ENCODE data around the gene NPTXR.
"Not testable (repeated sequence)": the region's sequence is repeated elsewhere in the genome, so short reads cannot be mapped to it uniquely, and the experiment has no call there.

NPTXR gene

GRCh38 chr22:38819387-38819940 is 24.4 kb downstream of the NPTXR start:
- H3K4me3 ChIP-seq: no peak overlapping the region
- TF ChIP-seq Cebpa-rat (IDR thresholded peaks at IDR 0.05): no peak
- H3K9me3 ChIP-seq (replicated peaks in 1 of 11): no peaks in the 10 kb centered on the region
- peaks cover 0 to 5% (median 0%) of the 10 kb centered on the region in 11 experiments; a peak in 2 of 22 replicates for H3K36me3 ChIP-seq
- peaks cover 0 to 12% (median 0%) of the 10 kb centered on the region in 10 experiments; a peak in 4 of 20 replicates for H3K4me1 ChIP-seq
- no peaks in the 10 kb centered on the region for H3K27me3 ChIP-seq
- peaks cover 0 to 47% (median 0%) of the 10 kb centered on the region in 11 experiments; a peak in 8 of 22 replicates for H4K20me1 ChIP-seq
- H3K4me2 ChIP-seq: no peak overlapping the region
- H3K27ac ChIP-seq: no peak overlapping the region
- H3K9ac ChIP-seq: no peak overlapping the region

DNA sequence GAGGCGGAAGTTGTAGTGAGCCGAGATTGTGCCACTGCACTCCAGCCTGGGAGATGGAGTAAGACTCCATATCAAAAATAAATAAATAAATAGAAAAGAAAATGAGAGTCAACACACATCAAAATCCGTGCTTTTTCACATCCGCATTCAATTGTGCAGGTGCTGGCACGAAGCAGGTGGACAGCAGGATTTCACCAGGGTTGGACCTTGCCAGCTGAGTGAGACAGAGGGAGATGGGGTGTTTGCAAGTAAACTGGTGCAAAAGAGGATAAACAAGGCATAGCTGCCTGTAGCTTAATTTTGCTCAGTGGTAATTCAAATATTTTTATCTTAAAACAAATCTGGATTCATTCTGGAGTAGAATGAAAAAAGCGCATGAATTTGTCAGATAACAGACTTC is 26.6 kb downstream of the NPTXR start:
- H3K9ac ChIP-seq: no peak overlapping the region
- H3K27ac ChIP-seq: no peak overlapping the region
- H3K9me3 ChIP-seq (replicated peaks in 1 of 11): no peaks in the 10 kb centered on the region
- no peak for TF ChIP-seq Cebpa-rat (IDR thresholded peaks at IDR 0.05)
- peaks cover 0 to 32% (median 0%) of the 10 kb centered on the region in 11 experiments; a peak in 3 of 22 replicates for H4K20me1 ChIP-seq
- no peaks in the 10 kb centered on the region for H3K27me3 ChIP-seq
- H3K4me1 ChIP-seq: peaks cover 0 to 12% (median 0%) of the 10 kb centered on the region in 10 experiments; a peak in 4 of 20 replicates
- H3K4me2 ChIP-seq: no peak overlapping the region
- H3K4me3 ChIP-seq: no peak overlapping the region
- H3K36me3 ChIP-seq: no peaks in the 10 kb centered on the region; a peak in 1 of 22 replicates

DNA sequence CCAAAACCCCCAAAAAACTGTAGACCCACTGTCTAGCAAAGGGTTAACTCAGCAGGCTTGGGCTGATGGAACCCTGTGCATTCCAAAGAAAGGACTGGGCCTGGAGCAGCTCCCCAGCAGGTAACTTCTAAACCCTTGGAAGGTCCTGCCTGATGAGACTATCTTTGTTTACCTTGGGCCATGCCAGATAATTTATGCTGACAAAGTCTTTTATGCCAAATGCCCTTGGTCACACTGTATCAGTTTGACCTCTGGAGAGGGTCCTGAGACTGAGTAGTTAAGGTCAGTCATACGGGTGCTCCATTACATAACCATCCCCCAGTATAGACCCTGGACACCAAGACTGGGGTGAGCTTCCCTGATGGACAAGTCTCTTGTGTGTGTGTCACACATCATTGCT is 28.0 kb downstream of the NPTXR start:
- no peak for TF ChIP-seq Cebpa-rat (IDR thresholded peaks at IDR 0.05)
- no peak overlapping the region for H3K9ac ChIP-seq

DNA sequence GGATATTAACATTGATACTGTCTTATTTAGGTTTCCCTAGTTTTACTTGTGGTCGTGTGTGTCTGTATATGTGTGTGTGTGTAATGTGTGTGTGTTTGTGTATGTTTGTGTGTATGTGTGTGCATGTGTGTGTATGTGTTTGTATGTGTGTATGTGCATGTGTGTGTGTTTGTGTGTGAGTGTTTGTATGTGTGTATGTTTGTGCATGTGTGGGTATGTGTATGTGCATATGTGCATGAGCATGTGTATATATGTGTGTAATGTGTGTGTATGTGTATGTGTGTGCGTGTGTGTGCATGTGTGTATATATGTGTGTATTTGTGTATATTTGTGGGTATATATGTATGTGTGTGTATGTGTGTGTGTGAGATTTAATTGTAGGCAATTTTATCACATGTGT is 32.6 kb downstream of the NPTXR start:
- TF ChIP-seq Cebpa-rat (IDR thresholded peaks at IDR 0.05): no peak
- Histone ChIP-seq H3K27ac (no peak overlapping the region), H4K20me1 (no peaks in the 10 kb centered on the region), H3K9me3 (replicated peaks in 1 of 11) (peaks cover 12 to 26% (median 22%) of the 10 kb centered on the region in 11 experiments; a peak in 21 of 22 replicates), H3K4me3 (no peak overlapping the region), H3K27me3 (no peaks in the 10 kb centered on the region), H3K9ac (no peak overlapping the region), H3K36me3 (no peaks in the 10 kb centered on the region), H3K4me2 (no peak overlapping the region), H3K4me1 (no peaks in the 10 kb centered on the region)

More for the DNA sequence above, 28.0 kb downstream of the NPTXR start:
- Histone ChIP-seq H3K36me3 (no peaks in the 10 kb centered on the region; a peak in 1 of 22 replicates), H3K27ac (no peak overlapping the region), H3K4me2 (no peak overlapping the region), H3K4me3 (no peak overlapping the region), H3K27me3 (no peaks in the 10 kb centered on the region), H3K4me1 (peaks cover 0 to 5% (median 0%) of the 10 kb centered on the region in 10 experiments; a peak in 3 of 20 replicates), H3K9me3 (replicated peaks in 1 of 11) (peaks cover 0 to 5% (median 3%) of the 10 kb centered on the region in 11 experiments; a peak in 12 of 22 replicates), H4K20me1 (peaks cover 0 to 23% (median 0%) of the 10 kb centered on the region in 11 experiments; a peak in 2 of 22 replicates)

DNA sequence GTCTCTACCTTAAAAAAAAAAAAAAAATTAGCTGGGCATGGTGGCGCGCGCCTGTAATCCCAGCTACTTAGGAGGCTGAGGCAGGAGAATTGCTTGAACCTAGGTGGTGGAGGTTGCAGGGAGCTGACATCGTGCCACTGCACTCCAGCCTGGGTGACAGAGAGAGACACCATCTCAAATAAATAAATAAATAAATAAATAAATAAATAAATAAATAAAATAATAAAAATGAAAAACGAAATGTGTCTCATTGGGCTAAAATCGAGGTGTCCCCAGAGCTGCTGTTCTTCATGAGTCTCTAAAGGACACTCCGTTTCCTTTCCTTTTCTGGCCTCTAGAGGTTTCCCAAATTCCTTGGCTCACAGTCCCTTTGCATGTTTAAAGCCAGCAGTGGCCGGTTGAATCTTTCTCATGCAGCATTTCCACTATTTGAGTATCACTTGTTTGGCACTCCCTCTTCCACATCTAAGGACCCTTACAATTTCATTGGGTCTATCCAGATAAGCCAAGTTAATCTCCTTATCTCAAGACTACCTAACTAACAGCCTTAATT is 38.7 kb downstream of the NPTXR start:
- not testable (repeated sequence) for H3K36me3 ChIP-seq, H3K4me1 ChIP-seq, H3K27ac ChIP-seq, H4K20me1 ChIP-seq, H3K27me3 ChIP-seq, H3K4me2 ChIP-seq, H3K4me3 ChIP-seq, H3K9ac ChIP-seq
- peaks cover 6 to 24% (median 13%) of the 10 kb centered on the region in 11 experiments; a peak in 21 of 22 replicates for H3K9me3 ChIP-seq (replicated peaks in 1 of 11)

DNA sequence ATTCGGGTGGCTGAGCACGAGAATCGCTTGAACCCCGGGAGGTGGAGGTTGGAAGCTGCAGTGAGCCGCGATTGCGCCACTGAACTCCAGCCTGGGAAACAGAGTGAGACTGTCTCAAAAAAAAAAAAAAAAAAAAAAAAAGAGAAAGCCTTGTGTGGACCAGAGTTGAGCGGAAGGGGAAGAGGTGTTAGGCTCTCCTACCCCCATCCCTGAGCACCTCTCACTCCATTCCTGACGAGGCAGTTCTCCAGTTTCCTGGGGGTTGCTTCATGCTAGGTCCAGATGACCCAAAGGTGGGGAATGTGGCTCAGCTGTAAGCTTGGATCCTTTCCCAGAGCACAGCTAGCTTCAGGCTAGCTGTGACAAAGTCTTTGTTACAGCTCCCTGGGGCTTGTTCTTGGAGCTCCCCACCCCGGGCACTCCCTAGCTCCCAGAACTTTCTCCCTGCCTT is 41.1 kb downstream of the NPTXR start:
- Histone ChIP-seq H3K27ac (no peak overlapping the region), H3K36me3 (no peaks in the 10 kb centered on the region), H3K4me3 (no peak overlapping the region), H3K4me2 (no peak overlapping the region), H3K27me3 (no peaks in the 10 kb centered on the region), H3K9me3 (replicated peaks in 1 of 11) (peaks cover 9 to 25% (median 13%) of the 10 kb centered on the region in 11 experiments), H3K9ac (no peak overlapping the region), H4K20me1 (no peaks in the 10 kb centered on the region), H3K4me1 (peaks cover 0 to 7% (median 0%) of the 10 kb centered on the region in 10 experiments; a peak in 1 of 20 replicates)
- no peak for TF ChIP-seq Cebpa-rat (IDR thresholded peaks at IDR 0.05)

DNA sequence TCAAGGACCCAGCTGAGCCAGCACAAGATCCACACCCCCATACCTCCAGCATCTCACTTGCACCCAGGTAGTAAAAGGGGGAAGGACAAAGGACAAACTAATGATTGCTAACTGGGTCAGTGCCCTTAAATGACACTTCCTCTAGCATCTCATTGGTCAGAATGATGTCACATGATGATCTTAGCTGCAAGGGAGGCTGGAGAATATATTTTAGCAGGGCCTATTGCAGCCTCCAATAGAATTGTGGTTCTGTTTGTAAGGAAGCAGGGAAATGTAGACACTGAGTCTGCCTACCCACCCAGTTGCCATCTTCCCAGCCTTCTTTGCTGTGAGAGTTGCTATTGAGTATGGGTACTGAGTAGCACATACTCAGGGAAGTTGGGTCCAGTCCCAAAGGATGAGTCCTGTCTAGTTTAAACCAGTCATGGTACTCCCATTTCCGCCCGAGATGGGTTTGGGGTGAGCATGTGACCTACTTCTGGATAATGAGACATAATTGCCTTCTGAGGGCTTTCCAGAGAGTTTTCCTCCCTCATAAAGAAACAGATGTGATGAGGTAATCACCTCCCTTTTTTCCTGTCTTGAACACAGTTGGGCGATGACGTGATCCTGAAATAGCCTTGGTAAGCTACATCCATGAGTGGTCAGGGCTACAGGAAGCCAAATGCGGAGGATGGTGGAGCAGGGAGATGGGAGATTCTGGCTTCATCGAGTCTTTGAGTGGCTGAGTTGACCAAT is 44.4 kb downstream of the NPTXR start:
- Histone ChIP-seq H3K9me3 (replicated peaks in 1 of 11) (peaks cover 9 to 25% (median 13%) of the 10 kb centered on the region in 11 experiments), H3K9ac (no peak overlapping the region), H3K36me3 (no peaks in the 10 kb centered on the region), H3K4me1 (peaks cover 3 to 10% (median 3%) of the 10 kb centered on the region in 10 experiments; a peak in 17 of 20 replicates), H3K27ac (no peak overlapping the region), H3K4me3 (no peak overlapping the region), H4K20me1 (no peaks in the 10 kb centered on the region), H3K27me3 (no peaks in the 10 kb centered on the region), H3K4me2 (no peak overlapping the region)
- no peak for TF ChIP-seq Cebpa-rat (IDR thresholded peaks at IDR 0.05)

GRCh38 chr22:38798496-38798895 is 45.3 kb downstream of the NPTXR start:
- H3K4me3 ChIP-seq: no peak overlapping the region
- no peak for TF ChIP-seq Cebpa-rat (IDR thresholded peaks at IDR 0.05)
- H3K27ac ChIP-seq: no peak overlapping the region
- no peaks in the 10 kb centered on the region for H4K20me1 ChIP-seq
- H3K9ac ChIP-seq: no peak overlapping the region
- H3K4me2 ChIP-seq: no peak overlapping the region
- H3K9me3 ChIP-seq (replicated peaks in 1 of 11): peaks cover 9 to 19% (median 12%) of the 10 kb centered on the region in 11 experiments
- peaks cover 5 to 10% (median 7%) of the 10 kb centered on the region in 10 experiments; a peak in 19 of 20 replicates for H3K4me1 ChIP-seq
- no peaks in the 10 kb centered on the region for H3K36me3 ChIP-seq
- no peaks in the 10 kb centered on the region for H3K27me3 ChIP-seq

DNA sequence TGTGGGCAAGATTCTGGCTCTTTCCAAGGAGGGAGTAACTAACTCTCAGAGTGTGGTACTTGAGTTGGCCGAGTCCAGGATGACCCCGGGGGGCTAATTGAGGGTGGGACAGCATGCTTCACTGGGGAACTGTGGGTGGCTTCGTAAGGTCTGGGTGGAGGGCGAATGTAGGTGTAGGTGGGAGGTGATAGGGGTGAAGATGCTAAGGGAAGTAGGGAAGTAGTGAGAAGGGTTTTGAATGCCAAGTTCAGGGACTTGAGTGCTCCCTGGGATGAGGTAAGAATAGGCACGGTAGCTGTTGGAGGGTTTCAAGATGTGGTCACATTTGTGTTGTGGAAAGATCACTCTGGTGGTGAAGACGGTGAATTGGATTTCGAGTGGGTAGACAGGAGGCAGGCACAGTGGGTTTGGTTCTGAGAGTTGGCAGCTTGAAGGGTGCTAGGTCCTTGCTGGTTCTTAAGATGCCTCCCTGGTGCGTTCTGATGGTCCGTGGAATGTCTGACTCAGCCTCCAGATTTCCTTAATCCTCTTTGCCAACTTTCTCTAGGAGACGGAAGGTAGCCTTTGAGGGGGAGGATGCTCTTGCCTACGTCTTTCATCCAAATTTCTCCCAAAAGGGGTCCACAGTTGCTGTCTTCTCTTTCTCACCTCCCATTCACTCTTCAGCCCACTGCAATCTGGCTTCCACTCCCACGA is 47.4 kb downstream of the NPTXR start:
- no peak overlapping the region for H3K9ac ChIP-seq

More for the DNA sequence above, 47.4 kb downstream of the NPTXR start:
- H3K4me3 ChIP-seq: no peak overlapping the region
- TF ChIP-seq Cebpa-rat (IDR thresholded peaks at IDR 0.05): no peak
- no peaks in the 10 kb centered on the region for H4K20me1 ChIP-seq
- no peaks in the 10 kb centered on the region for H3K36me3 ChIP-seq
- H3K9me3 ChIP-seq (replicated peaks in 1 of 11): peaks cover 9 to 19% (median 12%) of the 10 kb centered on the region in 11 experiments
- no peak overlapping the region for H3K4me2 ChIP-seq
- H3K27ac ChIP-seq: no peak overlapping the region
- H3K4me1 ChIP-seq: peaks cover 13 to 19% (median 16%) of the 10 kb centered on the region in 10 experiments
- H3K27me3 ChIP-seq: no peaks in the 10 kb centered on the region
